ENCODE data around the gene SERTAD4. TPM values are rescaled to one million over a fixed set of nuclear protein-coding genes. Genes with fewer than 3 reads are reported as not detected.

SERTAD4 gene
- total RNA-seq, 1 donor from 2014 or later = not detected

- intact Hi-C loops (cut with micrococcal nuclease) = no loop called here
Observed at GRCh38 chr1:210231846-210232510, 618 bp upstream of the SERTAD4 start.

GRCh38 chr1:210233216-210233494, 559 bp downstream of the SERTAD4 start:
- intact Hi-C loops (cut with micrococcal nuclease) = no loop called here

- intact Hi-C loops (cut with micrococcal nuclease) = no loop called here
Observed at GRCh38 chr1:210233495-210234328, 1.1 kb downstream of the SERTAD4 start.

- intact Hi-C loops (cut with micrococcal nuclease) = no loop called here
Observed at GRCh38 chr1:210234329-210234757, 1.7 kb downstream of the SERTAD4 start.

- intact Hi-C loops (cut with micrococcal nuclease) = no loop called here
Observed at GRCh38 chr1:210235363-210236053, 2.9 kb downstream of the SERTAD4 start.

- intact Hi-C loops (cut with micrococcal nuclease) = no loop called here
Observed at GRCh38 chr1:210236386-210236839, 3.8 kb downstream of the SERTAD4 start.

GRCh38 chr1:210236840-210237409, 4.3 kb downstream of the SERTAD4 start:
- intact Hi-C loops (cut with micrococcal nuclease) = no loop called here

- intact Hi-C loops (cut with micrococcal nuclease) = no loop called here
Observed at GRCh38 chr1:210237479-210237878, 4.9 kb downstream of the SERTAD4 start.

- intact Hi-C loops (cut with micrococcal nuclease) = no loop called here
Observed at GRCh38 chr1:210237981-210238380, 5.4 kb downstream of the SERTAD4 start.

- intact Hi-C loops (cut with micrococcal nuclease) = loop anchor here (10.0 kb wide), 1 partner anchor 355 kb away; no protein-coding TSS in a partner anchor
Observed at GRCh38 chr1:210239349-210240111, 6.9 kb downstream of the SERTAD4 start.

GRCh38 chr1:210241121-210241520, 8.5 kb downstream of the SERTAD4 start:
- intact Hi-C loops (cut with micrococcal nuclease) = loop anchor here (10.0 kb wide), 1 partner anchor 356 kb away; no protein-coding TSS in a partner anchor

GRCh38 chr1:210244746-210245367, 12.3 kb downstream of the SERTAD4 start:
- intact Hi-C loops (cut with micrococcal nuclease) = loop anchor here (10.0 kb wide), 1 partner anchor 360 kb away; no protein-coding TSS in a partner anchor

GRCh38 chr1:210246447-210246846, 13.9 kb downstream of the SERTAD4 start:
- intact Hi-C loops (cut with micrococcal nuclease) = loop anchor here (10.0 kb wide), 1 partner anchor 362 kb away; no protein-coding TSS in a partner anchor

GRCh38 chr1:210248341-210248740, 15.7 kb downstream of the SERTAD4 start:
- intact Hi-C loops (cut with micrococcal nuclease) = loop anchor here (10.0 kb wide), 1 partner anchor 364 kb away; no protein-coding TSS in a partner anchor

- intact Hi-C loops (cut with micrococcal nuclease) = no loop called here
Observed at GRCh38 chr1:210250665-210250997, 18.0 kb downstream of the SERTAD4 start.

GRCh38 chr1:210250998-210251679, 18.5 kb downstream of the SERTAD4 start:
- intact Hi-C loops (cut with micrococcal nuclease) = no loop called here

GRCh38 chr1:210251680-210252490, 19.3 kb downstream of the SERTAD4 start:
- intact Hi-C loops (cut with micrococcal nuclease) = no loop called here

GRCh38 chr1:210252621-210253051, 20.0 kb downstream of the SERTAD4 start:
- intact Hi-C loops (cut with micrococcal nuclease) = no loop called here

GRCh38 chr1:210254298-210254697, 21.7 kb downstream of the SERTAD4 start:
- intact Hi-C loops (cut with micrococcal nuclease) = no loop called here

Measured in T-helper 2 cell treated with Interferon-gamma antibody and Interleukin-4, amounts not matched to agents 100 ng/mL and 5 ng/mL, for 36 hours (primary cell).